ENCODE results near the gene MBD3L5. TPM values are rescaled to one million over a fixed set of nuclear protein-coding genes. Genes with fewer than 3 reads are reported as not detected.

The MBD3L5 gene
- total and polyA plus RNA-seq, 9 of the 15 experiments (the other 6 are each of a cell fraction or from before 2014, with no cell fraction given), result not detected

GRCh38 chr19:7069042-7069903 is 38.9 kb downstream of the MBD3L5 start, which contains the start of gene ZNF557 (continued):
- TF ChIP-seq ZBTB33 (CRISPR knock-in tag; IDR thresholded peaks at IDR 0.05) (no peak), ZBTB5 (IDR thresholded peaks at IDR 0.05) (no peak), PHB (CRISPR knock-in tag; IDR thresholded peaks at IDR 0.05) (no peak), CHD1 (IDR thresholded peaks at IDR 0.05; ENCODE audit: low read length) (no peak), KLF13 (tag; IDR thresholded peaks at IDR 0.05; ENCODE audit: borderline replicate concordance, low read depth) (no peak), ARID1B (IDR thresholded peaks at IDR 0.05) (0 out of 2 replicates have a peak, but pooled peaks have one; percentile 25), PPARD (CRISPR knock-in tag; IDR thresholded peaks at IDR 0.05) (no peak), DIDO1 (tag; IDR thresholded peaks at IDR 0.05; ENCODE audit: low read depth) (no peak), ZNF561 (CRISPR knock-in tag; conservative IDR thresholded peaks at IDR 0.05) (no peak), SMARCA5 (IDR thresholded peaks at IDR 0.05) (no peak), KLF6 (CRISPR knock-in tag; IDR thresholded peaks at IDR 0.05; ENCODE audit: borderline replicate concordance) (no peak), POLR2A (conservative IDR thresholded peaks at IDR 0.05) (peak; percentile 92), KLF10 (CRISPR knock-in tag; IDR thresholded peaks at IDR 0.05) (no peak), HDGF (IDR thresholded peaks at IDR 0.05) (no peak), ZNF57 (CRISPR knock-in tag; IDR thresholded peaks at IDR 0.05) (no peak), CBFA2T2 (conservative IDR thresholded peaks at IDR 0.05) (no peak), ETV1 (tag; conservative IDR thresholded peaks at IDR 0.05; ENCODE audit: low read depth) (peak; percentile 79), THRA (IDR thresholded peaks at IDR 0.05) (no peak), U2AF1 (optimal IDR thresholded peaks at IDR 0.05; ENCODE audit: low read depth, low read length) (no peak), SMAD2 (IDR thresholded peaks at IDR 0.05; ENCODE audit: low read depth, low read length) (no peak), TSC22D4 (tag; IDR thresholded peaks at IDR 0.05) (no peak), ZNF239 (CRISPR knock-in tag; IDR thresholded peaks at IDR 0.05) (no peak), ZNF384 (IDR thresholded peaks at IDR 0.05; ENCODE audit: low read depth, low read length) (no peak), MEIS2 (IDR thresholded peaks at IDR 0.05; ENCODE audit: partially characterized antibody) (peak; percentile 7), FOS (IDR thresholded peaks at IDR 0.05; ENCODE audit: extremely low read depth, insufficient read length) (no peak), RHOXF2B (CRISPR knock-in tag; conservative IDR thresholded peaks at IDR 0.05) (no peak), HNRNPL (IDR thresholded peaks at IDR 0.05; ENCODE audit: low read depth, low read length) (no peak), ZNF347 (CRISPR knock-in tag; IDR thresholded peaks at IDR 0.05; ENCODE audit: low read depth) (no peak)

Measured in K562 (cell line).